ENCODE data around the gene CAPN5. TPM values are rescaled to one million over a fixed set of nuclear protein-coding genes. Genes with fewer than 3 reads are reported as not detected.

The CAPN5 gene
- total and polyA plus RNA-seq, 2 of the 8 experiments (the other 6 are each of a cell fraction or from before 2014, with no cell fraction given) = 21.5 to 22.4 TPM

DNA sequence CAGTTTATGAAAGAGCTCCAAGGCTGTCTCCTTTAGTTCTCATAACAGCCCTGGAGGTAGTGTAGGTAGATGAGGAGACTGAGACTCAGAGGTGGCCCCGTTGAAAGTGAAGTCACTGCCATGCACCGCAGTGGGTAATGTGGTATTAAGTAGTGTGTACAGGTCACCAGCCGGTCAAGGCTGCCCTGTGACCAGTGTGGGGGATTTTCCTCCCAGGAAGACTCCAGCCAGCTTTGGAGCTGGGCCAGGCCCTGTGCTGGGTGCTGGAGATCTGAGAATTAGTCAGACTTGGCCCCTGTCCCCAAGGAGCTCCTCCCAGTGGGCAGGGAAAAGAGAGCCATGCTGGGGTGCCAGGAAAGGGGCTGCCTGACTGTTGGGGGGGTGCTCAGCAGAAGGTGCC lies 41.2 kb downstream of the CAPN5 start:
- Histone ChIP-seq H2AFZ (ENCODE audit: low read length) (no peak overlapping the region), H4K20me1 (replicated peaks in 1 of 2; ENCODE audit: control insufficient read depth in 1 of 2, insufficient read depth in 2 of 2, low read length in 2 of 2) (no peaks in the 10 kb centered on the region), H3K36me3 (ENCODE audit: control insufficient read depth in 2 of 4, insufficient read depth in 4 of 4, low read length in 3 of 4) (no peaks in the 10 kb centered on the region), H2BK20ac (ENCODE audit: low read length) (no peak overlapping the region), H3K14ac (ENCODE audit: insufficient read length) (no peak overlapping the region), H3K4me3 (ENCODE audit: extremely low read depth in 1 of 4, insufficient read depth in 2 of 4, low read depth in 3 of 4, low read length in 4 of 4) (no peak overlapping the region), H3K23ac (ENCODE audit: insufficient read length) (no peak overlapping the region), H2BK5ac (ENCODE audit: low read depth, low read length) (no peak overlapping the region), H3K4me1 (replicated peaks in 1 of 4; ENCODE audit: control insufficient read depth in 3 of 4, insufficient read depth in 4 of 4, low read length in 3 of 4) (peaks cover 0 to under 1% (median 0%) of the 10 kb centered on the region in 4 experiments; a peak in 1 of 7 replicates), H2BK15ac (ENCODE audit: low read length) (no peak overlapping the region), H3K56ac (replicated peaks; ENCODE audit: insufficient read length, low read depth, low read length) (no peak overlapping the region), H4K91ac (replicated peaks; ENCODE audit: insufficient read length, low read length) (no peak overlapping the region), H3K27me3 (replicated peaks in 1 of 4; ENCODE audit: control insufficient read depth in 3 of 4, extremely low read depth in 1 of 4, insufficient read depth in 3 of 4, low read length in 3 of 4) (no peaks in the 10 kb centered on the region), H3K79me1 (ENCODE audit: low read depth, low read length) (no peaks in the 10 kb centered on the region), H4K5ac (ENCODE audit: insufficient read length, low read depth, low read length) (no peak overlapping the region), H2BK12ac (ENCODE audit: low read depth, low read length) (peak overlapping the region; percentile 55; the same call in 1 of the 2 replicates), H3K79me2 (ENCODE audit: control insufficient read depth in 1 of 2, insufficient read depth in 2 of 2, low read length in 2 of 2) (no peaks in the 10 kb centered on the region), H2AK5ac (ENCODE audit: low read depth, low read length) (no peak overlapping the region), H4K8ac (ENCODE audit: extremely low read depth, insufficient read depth, low read length) (0 out of 2 replicates have a peak overlapping the region, but pooled peaks have one; percentile 17), H3K27ac (ENCODE audit: low read depth, low read length) (no peak overlapping the region), H3K9me3 (ENCODE audit: insufficient read depth in 2 of 2, low read depth in 1 of 2, low read length in 1 of 2) (no peaks in the 10 kb centered on the region), H3K4ac (replicated peaks; ENCODE audit: insufficient read length, low read depth, low read length) (peak overlapping the region; percentile 16), H3K23me2 (ENCODE audit: low read depth, low read length) (no peaks in the 10 kb centered on the region), H3K4me2 (ENCODE audit: insufficient read depth in 1 of 2, low read depth in 2 of 2, low read length in 2 of 2) (no peak overlapping the region), H3K18ac (ENCODE audit: extremely low read depth, low read length) (no peak overlapping the region), H3K9ac (replicated peaks in 1 of 4; ENCODE audit: extremely low read depth in 1 of 4, low read depth in 3 of 4, low read length in 3 of 4) (no peak overlapping the region), H2BK120ac (replicated peaks; ENCODE audit: low read depth, low read length) (no peak overlapping the region)
- POLR2A ChIA-PET (ENCODE audit: partially characterized antibody) = interaction anchor here (1.0 to 1.8 kb wide), 2 partner anchors 66 to 383 kb away, joined by 3 to 4 read pairs; no protein-coding TSS in a partner anchor
- 98% methylated on average over 3 of the region's 3 CpGs; no CpG with 5 or more reads in 1 of the 2 experiments for WGBS, 2 experiments (ENCODE audit: extremely low coverage in 1 of 2, insufficient coverage in 1 of 2, insufficient read length in 1 of 2, insufficient replicate concordance in 2 of 2, low coverage in 1 of 2, low lambda C conversion rate in 2 of 2, missing lambda C conversion rate in 1 of 2)
- no peak for DNase-seq (ENCODE audit: low read depth in 1 of 2, low spot score in 2 of 2)
- CTCF ChIA-PET (ENCODE audit: partially characterized antibody) = interaction anchor here (0.6 to 19.1 kb wide), 10 partner anchors 7 to 118 kb away, joined by 3 to 297 read pairs (median 14); partner anchors contain the start of gene MYO7A
- FAIRE-seq = no peak
- TF ChIP-seq ATF3 (IDR thresholded peaks at IDR 0.05; ENCODE audit: insufficient read depth, low read depth, low read length) (no peak), SUZ12 (IDR thresholded peaks at IDR 0.05; ENCODE audit: low read length) (no peak), CTCF (IDR thresholded peaks at IDR 0.05; ENCODE audit: control extremely low read depth in 1 of 3, insufficient read depth in 1 of 3, low read depth in 1 of 3, low read length in 3 of 3) (no peak), HDAC2 (IDR thresholded peaks at IDR 0.05; ENCODE audit: borderline replicate concordance in 1 of 2, low read depth in 2 of 2, low read length in 2 of 2) (no peak), SRF (IDR thresholded peaks at IDR 0.05; ENCODE audit: low read depth, low read length) (no peak), KDM5A (IDR thresholded peaks at IDR 0.05; ENCODE audit: low read length) (no peak), TAF7 (optimal IDR thresholded peaks at IDR 0.05; ENCODE audit: borderline replicate concordance, low read depth, low read length) (no peak), CBX8 (IDR thresholded peaks at IDR 0.05; ENCODE audit: borderline replicate concordance, low read depth, low read length) (no peak), ASH2L (IDR thresholded peaks at IDR 0.05; ENCODE audit: low read length) (no peak)
